HepG2 (cell line): ENCODE results near the gene TACC3. TPM values are rescaled to one million over a fixed set of nuclear protein-coding genes. Genes with fewer than 3 reads are reported as not detected.
A peak's percentile ranks its signal among the peaks of the same experiment; 100 is the strongest.

Experiments
- AFF4 ChIP-seq: sonication (generic); formaldehyde crosslinking; IDR thresholded peaks from 2 replicates; pipeline ENCODE4 v1.4.0; 2020; ENCODE audit warnings: missing genetic modification reagents
- ARID2 ChIP-seq: sonication (generic); formaldehyde crosslinking; IDR thresholded peaks from 2 replicates; pipeline ENCODE4 v1.8.1; 2022; ENCODE audit warnings: mild to moderate bottlenecking, missing genetic modification reagents, borderline replicate concordance
- HNF1B ChIP-seq: sonication (generic); formaldehyde crosslinking; IDR thresholded peaks from 2 replicates; pipeline ENCODE4 v1.5.1; 2020; ENCODE audit warnings: mild to moderate bottlenecking, moderate library complexity, missing genetic modification reagents
- MBNL3 ChIP-seq: fragments of 250-450 bp; sonication (Bioruptor Pico); conservative IDR thresholded peaks from 2 replicates; pipeline ENCODE4 v1.8.0; 2022; ENCODE audit warnings: mild to moderate bottlenecking, inconsistent platforms
- MEIS1 ChIP-seq: sonication (generic); formaldehyde crosslinking; IDR thresholded peaks from 2 replicates; pipeline ENCODE4 v1.9.0; 2021; ENCODE audit warnings: mild to moderate bottlenecking, missing genetic modification reagents, moderate library complexity, borderline replicate concordance
- POLR2AphosphoS5 ChIP-seq: IDR thresholded peaks from 2 replicates; pipeline ENCODE4 v1.6.1; 2012; ENCODE audit warnings: low read depth, low read length
- REPIN1 ChIP-seq: sonication (generic); formaldehyde crosslinking; IDR thresholded peaks from 2 replicates; pipeline ENCODE4 v1.8.0; 2022; ENCODE audit warnings: missing genetic modification reagents, low read depth, mild to moderate bottlenecking, borderline replicate concordance
- SPEN ChIP-seq: sonication (generic); formaldehyde crosslinking; IDR thresholded peaks from 2 replicates; pipeline ENCODE4 v1.5.1; 2020; ENCODE audit warnings: low read depth, mild to moderate bottlenecking, missing genetic modification reagents
- TBX2 ChIP-seq: sonication (generic); formaldehyde crosslinking; IDR thresholded peaks from 2 replicates; pipeline ENCODE4 v1.5.0; 2020; ENCODE audit warnings: missing genetic modification reagents, mild to moderate bottlenecking, borderline replicate concordance
- TRAFD1 ChIP-seq: sonication (generic); formaldehyde crosslinking; IDR thresholded peaks from 2 replicates; pipeline ENCODE4 v1.5.1; 2020; ENCODE audit warnings: missing genetic modification reagents, mild to moderate bottlenecking, borderline replicate concordance
- ZBTB8A ChIP-seq: sonication (generic); formaldehyde crosslinking; IDR thresholded peaks from 2 replicates; pipeline ENCODE4 v1.4.0; 2020; ENCODE audit warnings: mild to moderate bottlenecking, low read depth, missing genetic modification reagents, borderline replicate concordance
- ZEB1 ChIP-seq: IDR thresholded peaks from 2 replicates; pipeline ENCODE4 v1.6.1; 2012; ENCODE audit warnings: mild to moderate bottlenecking, low read depth, inconsistent platforms; ENCODE audit not compliant: insufficient replicate concordance
- ZNF124 ChIP-seq: sonication (generic); formaldehyde crosslinking; IDR thresholded peaks from 2 replicates; pipeline ENCODE4 v1.4.0; 2020; ENCODE audit warnings: missing genetic modification reagents
- ZNF256 ChIP-seq: sonication (generic); formaldehyde crosslinking; conservative IDR thresholded peaks from 2 replicates; pipeline ENCODE4 v1.4.0; 2020; ENCODE audit warnings: missing genetic modification reagents
- ZNF543 ChIP-seq: sonication (generic); formaldehyde crosslinking; IDR thresholded peaks from 2 replicates; pipeline ENCODE4 v1.4.0; 2020; ENCODE audit warnings: mild to moderate bottlenecking, missing genetic modification reagents
- ZNF737 ChIP-seq: sonication (generic); formaldehyde crosslinking; IDR thresholded peaks from 2 replicates; pipeline ENCODE4 v1.5.0; 2020; ENCODE audit warnings: missing genetic modification reagents, mild to moderate bottlenecking, borderline replicate concordance
- polyA plus RNA-seq, 8 experiments: library from polyadenylated mRNA; depleted of rRNA in 3 of 8; stranded (reverse) in 7 of 8; unstranded in 1 of 8; fragments of >200 nt; fragmentation: Illumina TruSeq in 4 of 8; extraction: Trizol in 4 of 8; gene quantifications; 2 replicates each; pipeline versions ENCODE4 v1.2.1 to v1.2.3, GENCODE V29; 2011 to 2016; ENCODE audit warnings: low read depth in 4 of 8, missing spikeins in 1 of 8, mixed read lengths in 1 of 8; ENCODE audit not compliant: insufficient read depth in 1 of 8
- total RNA-seq, 5 experiments: library from RNA; depleted of rRNA; stranded (reverse); fragments of >200 nt; fragmentation: Illumina TruSeq; extraction: Trizol; gene quantifications; 2 replicates each; pipeline ENCODE4 v1.2.3, GENCODE V29; 2016; ENCODE audit warnings: low read depth in 1 of 5
- TF ChIP-seq, protein P1 (sequence below): sonication (generic); formaldehyde crosslinking; IDR thresholded peaks from 2 replicates; pipeline ENCODE4 v1.4.0; 2020; ENCODE audit warnings: missing genetic modification reagents
- TF ChIP-seq, protein P2 (sequence below): IDR thresholded peaks from 2 replicates; pipeline ENCODE4 v1.6.1; 2016; ENCODE audit warnings: mild to moderate bottlenecking

The TACC3 gene
- total and polyA plus RNA-seq, 2 of the 13 experiments (the other 11 are each of a cell fraction or from before 2014, with no cell fraction given) = 20.3 to 21.2 TPM

DNA sequence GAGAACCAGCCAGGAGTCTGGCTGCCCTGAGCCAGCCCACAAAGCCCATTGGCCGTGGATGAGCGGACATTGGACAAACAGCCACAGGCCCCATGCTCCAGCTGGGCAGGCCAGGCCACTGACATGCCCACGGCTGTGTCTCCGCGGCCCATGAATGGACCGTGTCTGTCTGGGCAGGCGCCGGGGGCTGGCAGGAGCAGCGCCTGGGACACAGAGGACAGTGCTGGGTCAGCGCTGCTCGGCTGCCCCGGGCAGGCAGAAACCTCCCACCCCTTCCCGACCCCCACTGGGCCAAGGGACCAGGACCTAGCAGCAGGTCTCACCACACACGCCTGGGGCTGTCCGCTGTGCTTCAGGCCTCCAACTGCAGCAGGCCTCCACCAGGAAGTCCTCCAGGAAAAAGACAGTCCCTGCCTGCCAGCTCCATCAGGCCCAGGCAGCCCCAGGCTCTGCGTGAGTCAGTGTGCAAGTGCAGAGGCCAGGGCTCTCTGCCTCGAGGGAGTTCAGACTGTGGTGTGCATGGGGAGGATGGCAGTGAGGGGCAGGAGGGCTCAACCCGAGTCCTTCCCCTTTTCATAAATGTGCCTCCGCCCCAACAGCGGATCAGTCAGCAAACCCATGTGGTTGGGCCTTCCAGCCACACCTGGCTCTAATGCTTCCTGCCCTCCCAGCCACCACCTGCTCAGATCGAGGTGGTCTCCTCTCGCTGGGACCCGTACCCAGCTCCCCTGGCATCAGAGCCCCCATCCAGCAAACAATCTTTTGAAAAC lies 54.6 kb downstream of the TACC3 start (continued):
- TF ChIP-seq AFF4 (CRISPR knock-in tag) (no peak), ZNF543 (CRISPR knock-in tag) (0 out of 2 replicates have a peak, but pooled peaks have one; percentile 36), TRAFD1 (0 out of 2 replicates have a peak, but pooled peaks have one; percentile 41), ZBTB8A (CRISPR knock-in tag) (no peak), ZNF737 (CRISPR knock-in tag) (no peak), MEIS1 (CRISPR knock-in tag) (no peak), ZNF256 (CRISPR knock-in tag) (0 out of 2 replicates have a peak, but pooled peaks have one; percentile 53), POLR2AphosphoS5 (peak; percentile 40; the same call in 1 of the 2 replicates), SPEN (CRISPR knock-in tag) (peak; percentile 20), ZNF124 (CRISPR knock-in tag) (no peak), MBNL3 (CRISPR knock-in tag) (no peak), REPIN1 (CRISPR knock-in tag) (0 out of 2 replicates have a peak, but pooled peaks have one; percentile 29), HNF1B (peak; percentile 66; the same call in 1 of the 2 replicates), TBX2 (0 out of 2 replicates have a peak, but pooled peaks have one; percentile 24), ARID2 (no peak), ZEB1 (no peak)
- TF ChIP-seq, protein P1, sequence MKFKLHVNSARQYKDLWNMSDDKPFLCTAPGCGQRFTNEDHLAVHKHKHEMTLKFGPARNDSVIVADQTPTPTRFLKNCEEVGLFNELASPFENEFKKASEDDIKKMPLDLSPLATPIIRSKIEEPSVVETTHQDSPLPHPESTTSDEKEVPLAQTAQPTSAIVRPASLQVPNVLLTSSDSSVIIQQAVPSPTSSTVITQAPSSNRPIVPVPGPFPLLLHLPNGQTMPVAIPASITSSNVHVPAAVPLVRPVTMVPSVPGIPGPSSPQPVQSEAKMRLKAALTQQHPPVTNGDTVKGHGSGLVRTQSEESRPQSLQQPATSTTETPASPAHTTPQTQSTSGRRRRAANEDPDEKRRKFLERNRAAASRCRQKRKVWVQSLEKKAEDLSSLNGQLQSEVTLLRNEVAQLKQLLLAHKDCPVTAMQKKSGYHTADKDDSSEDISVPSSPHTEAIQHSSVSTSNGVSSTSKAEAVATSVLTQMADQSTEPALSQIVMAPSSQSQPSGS (CRISPR knock-in tag) = no peak
- TF ChIP-seq, protein P2, sequence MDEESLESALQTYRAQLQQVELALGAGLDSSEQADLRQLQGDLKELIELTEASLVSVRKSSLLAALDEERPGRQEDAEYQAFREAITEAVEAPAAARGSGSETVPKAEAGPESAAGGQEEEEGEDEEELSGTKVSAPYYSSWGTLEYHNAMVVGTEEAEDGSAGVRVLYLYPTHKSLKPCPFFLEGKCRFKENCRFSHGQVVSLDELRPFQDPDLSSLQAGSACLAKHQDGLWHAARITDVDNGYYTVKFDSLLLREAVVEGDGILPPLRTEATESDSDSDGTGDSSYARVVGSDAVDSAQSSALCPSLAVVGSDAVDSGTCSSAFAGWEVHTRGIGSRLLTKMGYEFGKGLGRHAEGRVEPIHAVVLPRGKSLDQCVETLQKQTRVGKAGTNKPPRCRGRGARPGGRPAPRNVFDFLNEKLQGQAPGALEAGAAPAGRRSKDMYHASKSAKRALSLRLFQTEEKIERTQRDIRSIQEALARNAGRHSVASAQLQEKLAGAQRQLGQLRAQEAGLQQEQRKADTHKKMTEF = peak; percentile 21; the same call in 1 of the 2 replicates
